ENCODE measurements around the gene SGCB. TPM values are rescaled to one million over a fixed set of nuclear protein-coding genes. Genes with fewer than 3 reads are reported as not detected.
A peak's percentile ranks its signal among the peaks of the same experiment; 100 is the strongest.

SGCB gene
- total and polyA plus RNA-seq, 11 donors: 17.4 to 111 (median 72.5) TPM

DNA sequence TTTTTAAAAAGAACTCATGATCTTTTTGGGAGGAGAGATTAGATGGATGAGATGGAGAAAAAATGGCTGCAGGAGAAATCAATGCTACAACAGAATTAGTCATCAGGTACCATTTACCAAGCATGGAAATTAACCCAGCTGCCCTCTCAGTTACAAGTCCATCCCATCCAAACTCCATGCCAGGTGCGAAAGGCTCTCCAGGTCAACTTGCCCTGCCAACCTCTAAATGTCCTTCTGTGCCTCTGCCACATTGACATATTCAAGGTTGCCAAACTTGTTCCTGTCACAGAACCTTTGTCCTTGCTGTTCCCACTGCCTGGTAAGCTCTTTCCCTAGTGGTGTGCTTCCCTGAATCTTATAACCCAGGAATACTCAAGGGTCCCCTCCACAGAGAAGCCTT lies 20.2 kb upstream of the SGCB start:
- Histone ChIP-seq H3K9me3 (no peaks in the 10 kb centered on the region), H3K27ac (no peak overlapping the region), H3K4me1 (peaks cover 0 to 17% (median 7%) of the 10 kb centered on the region in 12 donors), H3K4me3 (no peak overlapping the region), H3K27me3 (peaks cover 0 to 9% (median 0%) of the 10 kb centered on the region in 9 donors), H3K36me3 (no peaks in the 10 kb centered on the region)
- no peak for DNase-seq
- 95 to 98% (median 97%) methylated on average over 1 of the region's 1 CpG for WGBS, 4 donors
- no peak for ATAC-seq
- TF ChIP-seq CTCF (IDR thresholded peaks at IDR 0.05): no peak
- no peak for TF ChIP-seq POLR2A (IDR thresholded peaks at IDR 0.05)
- intact Hi-C loops (cut with DNase I): no loop called here

DNA sequence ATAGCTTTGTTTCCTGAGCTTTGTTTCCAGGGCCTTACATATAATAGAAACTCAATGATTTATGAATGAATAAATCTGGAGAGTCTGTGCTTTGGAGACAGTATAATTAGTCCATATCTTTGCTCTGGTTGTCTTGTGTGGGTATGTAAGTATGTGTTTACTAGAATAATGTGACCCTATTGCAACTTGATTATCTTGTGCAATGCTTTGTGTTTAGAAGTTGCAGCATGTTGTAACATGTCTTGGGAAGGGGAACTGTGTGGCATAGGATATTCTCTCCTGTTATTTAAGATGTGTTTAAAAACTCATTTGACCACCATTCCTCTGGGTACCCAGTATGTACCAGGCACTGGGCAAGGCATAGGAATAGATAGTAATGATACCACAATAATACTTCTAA lies 19.1 kb upstream of the SGCB start:
- no peak for TF ChIP-seq POLR2A (IDR thresholded peaks at IDR 0.05)
- TF ChIP-seq CTCF (IDR thresholded peaks at IDR 0.05): no peak
- no peak overlapping the region for H3K27ac ChIP-seq
- no peak for DNase-seq
- H3K4me1 ChIP-seq: peaks cover 0 to 24% (median 12%) of the 10 kb centered on the region in 12 donors
- no peaks in the 10 kb centered on the region for H3K9me3 ChIP-seq
- no peak for ATAC-seq
- peaks cover 0 to 18% (median 0%) of the 10 kb centered on the region in 9 donors for H3K27me3 ChIP-seq
- intact Hi-C loops (cut with DNase I): no loop called here
- no peak overlapping the region for H3K4me3 ChIP-seq
- no peaks in the 10 kb centered on the region for H3K36me3 ChIP-seq

- Histone ChIP-seq H3K4me3 (no peak overlapping the region), H3K27ac (no peak overlapping the region), H3K9me3 (no peaks in the 10 kb centered on the region), H3K4me1 (peaks cover 4 to 25% (median 16%) of the 10 kb centered on the region in 12 donors), H3K27me3 (peaks cover 0 to 45% (median 0%) of the 10 kb centered on the region in 9 donors), H3K36me3 (no peaks in the 10 kb centered on the region)
- WGBS, 4 donors: 93 to 97% (median 96%) methylated on average over 3 of the region's 3 CpGs
- DNase-seq: no peak
- TF ChIP-seq POLR2A (IDR thresholded peaks at IDR 0.05) (no peak), CTCF (IDR thresholded peaks at IDR 0.05) (no peak)
- ATAC-seq: no peak
- intact Hi-C loops (cut with DNase I): loop anchor here in 1 of 10 donors (2.0 kb wide), 1 partner anchor 15 kb away; the partner anchor contains the start of gene SGCB
Measured at GRCh38 chr4:52054254-52054653, 16.2 kb upstream of the SGCB start.

DNA sequence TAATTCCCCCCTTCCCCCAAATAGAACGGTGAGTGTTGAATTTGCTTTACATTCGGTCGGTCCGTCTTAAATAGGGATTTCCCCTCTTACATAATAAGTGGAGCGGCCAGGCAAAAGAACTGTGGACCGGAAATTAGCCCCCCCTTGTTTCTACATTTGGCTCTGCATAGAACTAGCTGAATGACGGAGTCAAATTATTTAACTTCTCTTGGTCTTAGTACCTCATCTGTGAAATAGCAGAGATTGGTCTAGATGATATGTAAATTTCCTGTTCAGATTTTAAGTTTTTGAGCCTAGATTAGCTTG lies 14.3 kb upstream of the SGCB start:
- peak overlapping the region in 8 of 12 donors; percentile 42 to 80 (median 64) for H3K27ac ChIP-seq
- 30 to 40% (median 36%) methylated on average over 7 of the region's 7 CpGs for WGBS, 4 donors
- H3K4me1 ChIP-seq: peaks cover 0 to 19% (median 7%) of the 10 kb centered on the region in 12 donors
- H3K9me3 ChIP-seq: no peaks in the 10 kb centered on the region
- ATAC-seq (peak in 3 of 4 donors; percentile 28 to 78 (median 39)), DNase-seq (peak in 2 of 5 donors; percentile 28 to 29)
- intact Hi-C loops (cut with DNase I): no loop called here
- H3K4me3 ChIP-seq: peak overlapping the region in 11 of 12 donors; percentile 54 to 81 (median 67)
- H3K27me3 ChIP-seq: peaks cover 0 to 57% (median 0%) of the 10 kb centered on the region in 9 donors
- no peak for TF ChIP-seq CTCF (IDR thresholded peaks at IDR 0.05)
- no peak for TF ChIP-seq POLR2A (IDR thresholded peaks at IDR 0.05)
- no peaks in the 10 kb centered on the region for H3K36me3 ChIP-seq
